Measurements from ENCODE around the gene LGALS9. TPM values are rescaled to one million over a fixed set of nuclear protein-coding genes. Genes with fewer than 3 reads are reported as not detected.

Gene LGALS9
- total RNA-seq, 1 experiment from 2014 or later, result 3.0 TPM

DNA sequence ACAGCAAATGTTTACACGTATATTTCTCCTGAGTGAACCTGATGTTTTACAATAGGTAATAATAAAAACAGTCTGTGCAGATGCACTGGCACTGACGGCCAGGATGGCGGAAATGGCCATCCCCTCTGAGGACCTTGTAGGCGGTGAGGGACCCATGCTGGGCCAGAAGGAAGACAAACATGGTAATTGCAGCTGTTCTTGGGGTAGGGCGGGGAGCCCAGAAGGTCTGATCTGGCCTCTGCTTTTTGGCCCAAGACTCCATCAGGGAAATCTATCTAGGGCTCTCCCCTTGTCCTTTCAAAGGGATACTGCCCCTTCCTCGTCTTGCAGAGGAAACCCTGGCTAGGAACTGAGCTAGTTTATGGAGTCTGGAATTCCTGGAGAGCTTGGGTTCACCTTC lies 7.4 kb upstream of the LGALS9 start:
- BruUV-seq (replicated peaks), result no TSS peak
- CTCF ChIA-PET, result interaction anchor here (0.6 to 1.1 kb wide), 3 partner anchors 23 to 31 kb away, joined by 3 to 5 read pairs (median 3); no protein-coding TSS in a partner anchor
- POLR2A ChIA-PET, result no interaction called here
- no peak overlapping the region for H3K27ac Mint-ChIP-seq (ENCODE audit: unreplicated experiment)
- TF ChIP-seq, protein P1, sequence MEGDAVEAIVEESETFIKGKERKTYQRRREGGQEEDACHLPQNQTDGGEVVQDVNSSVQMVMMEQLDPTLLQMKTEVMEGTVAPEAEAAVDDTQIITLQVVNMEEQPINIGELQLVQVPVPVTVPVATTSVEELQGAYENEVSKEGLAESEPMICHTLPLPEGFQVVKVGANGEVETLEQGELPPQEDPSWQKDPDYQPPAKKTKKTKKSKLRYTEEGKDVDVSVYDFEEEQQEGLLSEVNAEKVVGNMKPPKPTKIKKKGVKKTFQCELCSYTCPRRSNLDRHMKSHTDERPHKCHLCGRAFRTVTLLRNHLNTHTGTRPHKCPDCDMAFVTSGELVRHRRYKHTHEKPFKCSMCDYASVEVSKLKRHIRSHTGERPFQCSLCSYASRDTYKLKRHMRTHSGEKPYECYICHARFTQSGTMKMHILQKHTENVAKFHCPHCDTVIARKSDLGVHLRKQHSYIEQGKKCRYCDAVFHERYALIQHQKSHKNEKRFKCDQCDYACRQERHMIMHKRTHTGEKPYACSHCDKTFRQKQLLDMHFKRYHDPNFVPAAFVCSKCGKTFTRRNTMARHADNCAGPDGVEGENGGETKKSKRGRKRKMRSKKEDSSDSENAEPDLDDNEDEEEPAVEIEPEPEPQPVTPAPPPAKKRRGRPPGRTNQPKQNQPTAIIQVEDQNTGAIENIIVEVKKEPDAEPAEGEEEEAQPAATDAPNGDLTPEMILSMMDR (IDR thresholded peaks at IDR 0.05; ENCODE audit: insufficient read depth in 1 of 2, low read depth in 1 of 2, low read length in 1 of 2, severe bottlenecking in 1 of 2, unreplicated experiment in 1 of 2), result no peak
- no peak for DNase-seq
- no peaks in the 10 kb centered on the region for H3K4me1 Mint-ChIP-seq (ENCODE audit: low read depth, unreplicated experiment)
- Histone ChIP-seq H3K36me3 (ENCODE audit: control insufficient read depth, insufficient read depth, low read length) (peaks cover 1% of the 10 kb centered on the region; the same call in 1 of the 2 replicates), H3K27me3 (replicated peaks; ENCODE audit: control insufficient read depth, insufficient read depth, low read length) (no peaks in the 10 kb centered on the region), H3K4me3 (ENCODE audit: low read depth, low read length) (no peak overlapping the region), H3K9me3 (no peaks in the 10 kb centered on the region), H3K4me1 (no peaks in the 10 kb centered on the region)
- H3K4me3 Mint-ChIP-seq (ENCODE audit: unreplicated experiment), result no peak overlapping the region
- no peaks in the 10 kb centered on the region for H3K9me3 Mint-ChIP-seq (ENCODE audit: unreplicated experiment)
- peaks cover 11% of the 10 kb centered on the region for H3K36me3 Mint-ChIP-seq (ENCODE audit: insufficient read depth, unreplicated experiment)
- intact Hi-C loops (cut with micrococcal nuclease; ENCODE audit: unreplicated experiment), result loop anchor here (2.0 to 10.0 kb wide), 2 partner anchors 15 to 409 kb away; no protein-coding TSS in a partner anchor
- no peaks in the 10 kb centered on the region for H3K27me3 Mint-ChIP-seq (ENCODE audit: insufficient read depth, unreplicated experiment)

DNA sequence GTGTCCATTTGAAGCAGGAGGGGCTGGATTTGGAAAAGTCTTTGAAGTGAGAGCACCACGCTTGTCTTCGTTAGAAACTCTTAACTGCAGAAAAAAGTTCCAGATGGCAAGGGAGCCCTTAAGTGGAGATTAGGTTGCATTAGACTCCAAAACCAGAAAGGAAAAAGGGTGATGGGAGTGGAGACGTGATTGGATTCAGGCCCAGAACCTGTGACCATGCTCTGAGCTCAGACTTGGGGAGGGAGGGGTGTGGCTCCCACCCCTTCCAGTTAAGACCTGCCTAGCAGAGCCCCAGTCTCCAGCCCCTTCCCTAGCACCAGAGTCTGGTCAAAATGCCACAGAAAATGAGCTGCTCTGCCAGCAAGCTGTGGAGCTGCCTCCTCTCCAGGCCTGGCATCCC lies 6.4 kb upstream of the LGALS9 start:
- H3K27me3 ChIP-seq (replicated peaks; ENCODE audit: control insufficient read depth, insufficient read depth, low read length), result no peaks in the 10 kb centered on the region
- ChIA-PET CTCF (interaction anchor here (0.5 to 1.1 kb wide), 2 partner anchors 30 to 222 kb away, joined by 3 read pairs; no protein-coding TSS in a partner anchor), POLR2A (no interaction called here)
- peaks cover 1% of the 10 kb centered on the region; the same call in 1 of the 2 replicates for H3K36me3 ChIP-seq (ENCODE audit: control insufficient read depth, insufficient read depth, low read length)
- DNase-seq, result no peak
- H3K4me1 Mint-ChIP-seq (ENCODE audit: low read depth, unreplicated experiment), result no peaks in the 10 kb centered on the region
- no peaks in the 10 kb centered on the region for H3K27me3 Mint-ChIP-seq (ENCODE audit: insufficient read depth, unreplicated experiment)
- H3K4me1 ChIP-seq, result no peaks in the 10 kb centered on the region
- no peaks in the 10 kb centered on the region for H3K9me3 ChIP-seq
- peaks cover 16% of the 10 kb centered on the region for H3K36me3 Mint-ChIP-seq (ENCODE audit: insufficient read depth, unreplicated experiment)
- TSS peak; percentile 19 for BruUV-seq (replicated peaks)
- H3K27ac Mint-ChIP-seq (ENCODE audit: unreplicated experiment), result no peak overlapping the region
- no peak overlapping the region for H3K4me3 Mint-ChIP-seq (ENCODE audit: unreplicated experiment)
- intact Hi-C loops (cut with micrococcal nuclease; ENCODE audit: unreplicated experiment), result loop anchor here (2.0 to 10.0 kb wide), 2 partner anchors 16 to 410 kb away; no protein-coding TSS in a partner anchor
- H3K9me3 Mint-ChIP-seq (ENCODE audit: unreplicated experiment), result no peaks in the 10 kb centered on the region
- H3K4me3 ChIP-seq (ENCODE audit: low read depth, low read length), result no peak overlapping the region
- TF ChIP-seq, protein P1 (IDR thresholded peaks at IDR 0.05; ENCODE audit: insufficient read depth in 1 of 2, low read depth in 1 of 2, low read length in 1 of 2, severe bottlenecking in 1 of 2, unreplicated experiment in 1 of 2), result no peak

DNA sequence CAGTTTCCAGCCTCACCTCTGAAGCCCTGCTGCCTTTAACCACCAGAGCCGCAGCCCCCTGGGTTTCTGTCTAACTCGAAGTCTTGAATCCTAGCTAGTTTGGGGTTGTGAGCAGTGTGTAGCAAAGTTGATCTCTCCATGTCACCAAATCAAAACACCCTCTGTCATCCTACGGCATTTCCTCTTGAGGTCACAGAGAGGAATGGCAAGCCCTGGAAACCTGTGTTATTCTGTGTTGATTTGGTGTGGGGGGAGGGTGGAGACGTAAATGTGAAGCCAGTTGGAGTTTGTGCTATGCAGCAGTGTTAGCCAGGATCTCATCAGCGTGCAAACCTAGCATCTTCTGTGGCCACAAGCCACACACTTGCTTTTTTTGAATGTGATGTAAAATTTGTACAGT lies 5.1 kb upstream of the LGALS9 start:
- H3K9me3 Mint-ChIP-seq (ENCODE audit: unreplicated experiment), result no peaks in the 10 kb centered on the region
- no peaks in the 10 kb centered on the region for H3K9me3 ChIP-seq
- H3K27me3 ChIP-seq (replicated peaks; ENCODE audit: control insufficient read depth, insufficient read depth, low read length), result no peaks in the 10 kb centered on the region
- ChIA-PET CTCF (no interaction called here), POLR2A (no interaction called here)
- TF ChIP-seq, protein P1 (IDR thresholded peaks at IDR 0.05; ENCODE audit: insufficient read depth in 1 of 2, low read depth in 1 of 2, low read length in 1 of 2, severe bottlenecking in 1 of 2, unreplicated experiment in 1 of 2), result no peak
- no TSS peak for BruUV-seq (replicated peaks)
- H3K27ac Mint-ChIP-seq (ENCODE audit: unreplicated experiment), result no peak overlapping the region
- no peak overlapping the region for H3K4me3 ChIP-seq (ENCODE audit: low read depth, low read length)
- peaks cover 1% of the 10 kb centered on the region; the same call in 1 of the 2 replicates for H3K36me3 ChIP-seq (ENCODE audit: control insufficient read depth, insufficient read depth, low read length)
- intact Hi-C loops (cut with micrococcal nuclease; ENCODE audit: unreplicated experiment), result loop anchor here (2.0 to 10.0 kb wide), 2 partner anchors 17 to 411 kb away; no protein-coding TSS in a partner anchor
- no peaks in the 10 kb centered on the region for H3K27me3 Mint-ChIP-seq (ENCODE audit: insufficient read depth, unreplicated experiment)
- H3K36me3 Mint-ChIP-seq (ENCODE audit: insufficient read depth, unreplicated experiment), result peaks cover 16% of the 10 kb centered on the region
- no peak overlapping the region for H3K4me3 Mint-ChIP-seq (ENCODE audit: unreplicated experiment)
- no peaks in the 10 kb centered on the region for H3K4me1 ChIP-seq
- DNase-seq, result no peak
- H3K4me1 Mint-ChIP-seq (ENCODE audit: low read depth, unreplicated experiment), result no peaks in the 10 kb centered on the region

All from Caco-2 (cell line).